Frontal cortex (tissue), 1 donor: Measurements from ENCODE around the gene FOXD4L6. TPM values are rescaled to one million over a fixed set of nuclear protein-coding genes. Genes with fewer than 3 reads are reported as not detected.

Experiments used
- total RNA-seq: library from RNA; depleted of rRNA; stranded (reverse); fragments of >200 nt; gene quantifications from one replicate; pipeline ENCODE4 v1.2.3, GENCODE V29; 2014

The FOXD4L6 gene
- total RNA-seq, 1 donor from 2014 or later = 0.82 TPM

Other genes starting within 250 kb of the FOXD4L6 start
- gene ZNG1F, start 60.6 kb upstream of the FOXD4L6 start, total RNA-seq = 12.2 TPM